ENCODE data around the gene PGA4. TPM values are rescaled to one million over a fixed set of nuclear protein-coding genes. Genes with fewer than 3 reads are reported as not detected.
A peak's percentile ranks its signal among the peaks of the same experiment; 100 is the strongest.

PGA4 gene
- total and polyA plus RNA-seq, 2 of the 8 experiments (the other 6 are each of a cell fraction or from before 2014, with no cell fraction given), result 1.3 TPM; not detected in 1

GRCh38 chr11:61186504-61186903, 35.6 kb upstream of the PGA4 start:
- H3K4me2 ChIP-seq (ENCODE audit: insufficient read depth in 1 of 2, low read depth in 2 of 2, low read length in 2 of 2), result no peak overlapping the region
- ChIA-PET POLR2A (ENCODE audit: partially characterized antibody) (no interaction called here), CTCF (ENCODE audit: partially characterized antibody) (interaction anchor here (0.8 to 5.0 kb wide), 29 partner anchors 8 to 246 kb away, joined by 3 to 38 read pairs (median 5); partner anchors contain the start of genes CD6 and VPS37C)
- H3K4me3 ChIP-seq (ENCODE audit: extremely low read depth in 1 of 4, insufficient read depth in 2 of 4, low read depth in 3 of 4, low read length in 4 of 4), result no peak overlapping the region
- H3K9ac ChIP-seq (replicated peaks in 1 of 4; ENCODE audit: extremely low read depth in 1 of 4, low read depth in 3 of 4, low read length in 3 of 4), result no peak overlapping the region
- H3K18ac ChIP-seq (ENCODE audit: extremely low read depth, low read length), result no peak overlapping the region
- no peaks in the 10 kb centered on the region for H3K9me3 ChIP-seq (ENCODE audit: insufficient read depth in 2 of 2, low read depth in 1 of 2, low read length in 1 of 2)
- H3K36me3 ChIP-seq (ENCODE audit: control insufficient read depth in 2 of 4, insufficient read depth in 4 of 4, low read length in 3 of 4), result no peaks in the 10 kb centered on the region
- H3K14ac ChIP-seq (ENCODE audit: insufficient read length), result no peak overlapping the region
- TF ChIP-seq YY1 (IDR thresholded peaks at IDR 0.05; ENCODE audit: low read depth, low read length), result no peak
- no peak for TF ChIP-seq CTBP2 (IDR thresholded peaks at IDR 0.05; ENCODE audit: borderline replicate concordance, insufficient read depth, insufficient read length, low read length)
- no peak for TF ChIP-seq BACH1 (IDR thresholded peaks at IDR 0.05; ENCODE audit: low read length)
- no peak for TF ChIP-seq RFX5 (IDR thresholded peaks at IDR 0.05; ENCODE audit: borderline replicate concordance, low read depth, low read length)
- no peak for TF ChIP-seq POLR2A (IDR thresholded peaks at IDR 0.05; ENCODE audit: control extremely low read depth in 1 of 2, low read depth in 2 of 2, low read length in 2 of 2)
- no peak for TF ChIP-seq POU5F1 (IDR thresholded peaks at IDR 0.05; ENCODE audit: low read depth, low read length)
- TF ChIP-seq CHD2 (IDR thresholded peaks at IDR 0.05; ENCODE audit: low read length), result no peak
- TF ChIP-seq MAFK (IDR thresholded peaks at IDR 0.05; ENCODE audit: low read depth, low read length), result no peak
- no peak for TF ChIP-seq SAP30 (IDR thresholded peaks at IDR 0.05; ENCODE audit: insufficient read depth, insufficient replicate concordance, low read length)
- no peak for TF ChIP-seq BRCA1 (IDR thresholded peaks at IDR 0.05; ENCODE audit: low read depth, low read length)
- no peak for TF ChIP-seq NRF1 (IDR thresholded peaks at IDR 0.05; ENCODE audit: low read depth, low read length)
- no peak for TF ChIP-seq KDM4A (IDR thresholded peaks at IDR 0.05; ENCODE audit: low read depth, low read length, severe bottlenecking)
- TF ChIP-seq SIN3A (conservative IDR thresholded peaks at IDR 0.05 in 1 of 2, IDR thresholded peaks at IDR 0.05 in 1 of 2; ENCODE audit: low read depth in 1 of 2, low read length in 2 of 2), result no peak
- TF ChIP-seq CEBPB (IDR thresholded peaks at IDR 0.05; ENCODE audit: low read depth, low read length), result no peak
- no peak for TF ChIP-seq TAF1 (IDR thresholded peaks at IDR 0.05; ENCODE audit: low read depth, low read length)
- peak overlapping the region; percentile 30; the same call in 1 of the 2 replicates for H2AFZ ChIP-seq (ENCODE audit: low read length)
- DNase-seq (ENCODE audit: low read depth in 1 of 2, low spot score in 2 of 2) (no peak), FAIRE-seq (no peak)
- H3K23me2 ChIP-seq (ENCODE audit: low read depth, low read length), result no peaks in the 10 kb centered on the region
- no peak overlapping the region for H3K56ac ChIP-seq (replicated peaks; ENCODE audit: insufficient read length, low read depth, low read length)
- H2BK15ac ChIP-seq (ENCODE audit: low read length), result no peak overlapping the region
- H2BK12ac ChIP-seq (ENCODE audit: low read depth, low read length), result no peak overlapping the region
- no peak overlapping the region for H2BK5ac ChIP-seq (ENCODE audit: low read depth, low read length)
- no peak overlapping the region for H2BK20ac ChIP-seq (ENCODE audit: low read length)
- 95% methylated on average over 8 of the region's 8 CpGs; no CpG with 5 or more reads in 1 of the 2 experiments for whole genome bisulfite sequencing, 2 experiments (ENCODE audit: extremely low coverage in 1 of 2, insufficient coverage in 1 of 2, insufficient read length in 1 of 2, insufficient replicate concordance in 2 of 2, low coverage in 1 of 2, low lambda C conversion rate in 2 of 2, missing lambda C conversion rate in 1 of 2)
- no peaks in the 10 kb centered on the region for H3K27me3 ChIP-seq (replicated peaks in 1 of 4; ENCODE audit: control insufficient read depth in 3 of 4, extremely low read depth in 1 of 4, insufficient read depth in 3 of 4, low read length in 3 of 4)
- no peak overlapping the region for H4K8ac ChIP-seq (ENCODE audit: extremely low read depth, insufficient read depth, low read length)
- no peak overlapping the region for H3K27ac ChIP-seq (ENCODE audit: low read depth, low read length)
- no peak overlapping the region for H2AK5ac ChIP-seq (ENCODE audit: low read depth, low read length)
- no peaks in the 10 kb centered on the region for H4K20me1 ChIP-seq (replicated peaks in 1 of 2; ENCODE audit: control insufficient read depth in 1 of 2, insufficient read depth in 2 of 2, low read length in 2 of 2)
- no peak overlapping the region for H3K23ac ChIP-seq (ENCODE audit: insufficient read length)
- H4K91ac ChIP-seq (replicated peaks; ENCODE audit: insufficient read length, low read length), result no peak overlapping the region
- H4K5ac ChIP-seq (ENCODE audit: insufficient read length, low read depth, low read length), result no peak overlapping the region
- H3K79me2 ChIP-seq (ENCODE audit: control insufficient read depth in 1 of 2, insufficient read depth in 2 of 2, low read length in 2 of 2), result no peaks in the 10 kb centered on the region
- no peaks in the 10 kb centered on the region for H3K4me1 ChIP-seq (replicated peaks in 1 of 4; ENCODE audit: control insufficient read depth in 3 of 4, insufficient read depth in 4 of 4, low read length in 3 of 4)
- no peak overlapping the region for H2BK120ac ChIP-seq (replicated peaks; ENCODE audit: low read depth, low read length)
- H3K4ac ChIP-seq (replicated peaks; ENCODE audit: insufficient read length, low read depth, low read length), result no peak overlapping the region
- no peaks in the 10 kb centered on the region for H3K79me1 ChIP-seq (ENCODE audit: low read depth, low read length)
